GM12878 (cell line): Measurements from ENCODE around the gene CDC42SE2. TPM values are rescaled to one million over a fixed set of nuclear protein-coding genes. Genes with fewer than 3 reads are reported as not detected.

ENCODE experiments used
- ATF2 ChIP-seq: IDR thresholded peaks from 2 replicates; pipeline ENCODE4 v1.6.1; 2012; ENCODE audit warnings: low read length, inconsistent platforms
- BMI1 ChIP-seq: fragments of 450-650 bp; IDR thresholded peaks from 2 replicates; pipeline ENCODE4 v1.6.1; 2016; ENCODE audit warnings: mild to moderate bottlenecking, moderate library complexity, borderline replicate concordance
- CBX5 ChIP-seq: sonication (generic); IDR thresholded peaks from 2 replicates; pipeline ENCODE4 v1.6.1; 2016; ENCODE audit warnings: low read depth, moderate library complexity, mild to moderate bottlenecking, inconsistent platforms
- ELK1 ChIP-seq: IDR thresholded peaks from 2 replicates; pipeline ENCODE4 v1.6.1; 2012; ENCODE audit warnings: low read depth, low read length, improper control_type of control experiment
- MEF2A ChIP-seq: IDR thresholded peaks from 2 replicates; pipeline ENCODE4 v1.6.1; 2011; ENCODE audit warnings: low read depth, mild to moderate bottlenecking, low read length, moderate library complexity; ENCODE audit not compliant: insufficient read depth
- PAX5 ChIP-seq: IDR thresholded peaks from 2 replicates; pipeline ENCODE4 v1.6.1; 2011; ENCODE audit warnings: low read depth, low read length, borderline replicate concordance
- RB1 ChIP-seq: fragments of 450-650 bp; formaldehyde crosslinking; IDR thresholded peaks from 2 replicates; pipeline ENCODE4 v1.6.1; 2017; ENCODE audit warnings: mild to moderate bottlenecking, borderline replicate concordance
- RELB ChIP-seq: fragments of 450-650 bp; IDR thresholded peaks from 2 replicates; pipeline ENCODE4 v1.6.1; 2017; ENCODE audit warnings: low read depth, mild to moderate bottlenecking, moderate library complexity
- STAT3 ChIP-seq: IDR thresholded peaks from 2 replicates; pipeline ENCODE4 v1.6.1; 2011; ENCODE audit warnings: low read depth, low read length, improper control_type of control experiment
- polyA plus RNA-seq, 11 experiments: library from polyadenylated mRNA; depleted of rRNA in 4 of 11; unstranded in 6 of 11; stranded (reverse) in 5 of 11; fragments of >200 nt; fragmentation: Nextera tagmentation in 4 of 11; fragmentation: Illumina TruSeq in 1 of 11; extraction: Ambion mirVana in 4 of 11; extraction: Trizol in 1 of 11; gene quantifications; 1 replicate in 1 of 11; 2 replicates in 10 of 11; pipeline versions ENCODE4 v1.2.1 to v1.2.3, GENCODE V29; 2011 to 2016; ENCODE audit warnings: inconsistent platforms in 2 of 11, missing spikeins in 2 of 11, low read depth in 1 of 11
- total RNA-seq, 4 experiments: library from RNA; depleted of rRNA in 3 of 4; stranded (reverse); fragments of >200 nt in 3 of 4; fragmentation: Illumina TruSeq in 1 of 4; extraction: Trizol in 1 of 4; gene quantifications; 2 replicates each; pipeline versions ENCODE4 v1.2.1 to v1.2.3, GENCODE V29; 2013 to 2021
- TF ChIP-seq, protein P1 (sequence below): fragments of 150-350 bp; IDR thresholded peaks from 2 replicates; pipeline ENCODE4 v1.6.1; 2016; ENCODE audit warnings: low read depth, low read length
- TF ChIP-seq, protein P2 (sequence below): fragments of 450-650 bp; IDR thresholded peaks from 2 replicates; pipeline ENCODE4 v1.6.1; 2014; ENCODE audit warnings: mild to moderate bottlenecking
- TF ChIP-seq, protein P3 (sequence below): IDR thresholded peaks from 2 replicates; pipeline ENCODE4 v1.6.1; 2011; ENCODE audit warnings: borderline replicate concordance, low read depth, mild to moderate bottlenecking, moderate library complexity, low read length; ENCODE audit not compliant: insufficient read depth, poor library complexity, severe bottlenecking
- TF ChIP-seq, protein P4 (sequence below): fragments of 450-650 bp; IDR thresholded peaks from 2 replicates; pipeline ENCODE4 v1.6.1; 2017; ENCODE audit warnings: antibody characterized with exemption, mild to moderate bottlenecking, moderate library complexity

CDC42SE2 gene
- total and polyA plus RNA-seq, 10 of the 15 experiments (the other 5 are each of a cell fraction or from before 2014, with no cell fraction given): 57.0 to 148 (median 80.3) TPM

- TF ChIP-seq, protein P1, sequence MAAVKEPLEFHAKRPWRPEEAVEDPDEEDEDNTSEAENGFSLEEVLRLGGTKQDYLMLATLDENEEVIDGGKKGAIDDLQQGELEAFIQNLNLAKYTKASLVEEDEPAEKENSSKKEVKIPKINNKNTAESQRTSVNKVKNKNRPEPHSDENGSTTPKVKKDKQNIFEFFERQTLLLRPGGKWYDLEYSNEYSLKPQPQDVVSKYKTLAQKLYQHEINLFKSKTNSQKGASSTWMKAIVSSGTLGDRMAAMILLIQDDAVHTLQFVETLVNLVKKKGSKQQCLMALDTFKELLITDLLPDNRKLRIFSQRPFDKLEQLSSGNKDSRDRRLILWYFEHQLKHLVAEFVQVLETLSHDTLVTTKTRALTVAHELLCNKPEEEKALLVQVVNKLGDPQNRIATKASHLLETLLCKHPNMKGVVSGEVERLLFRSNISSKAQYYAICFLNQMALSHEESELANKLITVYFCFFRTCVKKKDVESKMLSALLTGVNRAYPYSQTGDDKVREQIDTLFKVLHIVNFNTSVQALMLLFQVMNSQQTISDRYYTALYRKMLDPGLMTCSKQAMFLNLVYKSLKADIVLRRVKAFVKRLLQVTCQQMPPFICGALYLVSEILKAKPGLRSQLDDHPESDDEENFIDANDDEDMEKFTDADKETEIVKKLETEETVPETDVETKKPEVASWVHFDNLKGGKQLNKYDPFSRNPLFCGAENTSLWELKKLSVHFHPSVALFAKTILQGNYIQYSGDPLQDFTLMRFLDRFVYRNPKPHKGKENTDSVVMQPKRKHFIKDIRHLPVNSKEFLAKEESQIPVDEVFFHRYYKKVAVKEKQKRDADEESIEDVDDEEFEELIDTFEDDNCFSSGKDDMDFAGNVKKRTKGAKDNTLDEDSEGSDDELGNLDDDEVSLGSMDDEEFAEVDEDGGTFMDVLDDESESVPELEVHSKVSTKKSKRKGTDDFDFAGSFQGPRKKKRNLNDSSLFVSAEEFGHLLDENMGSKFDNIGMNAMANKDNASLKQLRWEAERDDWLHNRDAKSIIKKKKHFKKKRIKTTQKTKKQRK: no peak
- peak; percentile 88 for TF ChIP-seq PAX5
- peak; percentile 86 for TF ChIP-seq CBX5
- TF ChIP-seq MEF2A: peak; percentile 83
- no peak for TF ChIP-seq RB1
- TF ChIP-seq, protein P2, sequence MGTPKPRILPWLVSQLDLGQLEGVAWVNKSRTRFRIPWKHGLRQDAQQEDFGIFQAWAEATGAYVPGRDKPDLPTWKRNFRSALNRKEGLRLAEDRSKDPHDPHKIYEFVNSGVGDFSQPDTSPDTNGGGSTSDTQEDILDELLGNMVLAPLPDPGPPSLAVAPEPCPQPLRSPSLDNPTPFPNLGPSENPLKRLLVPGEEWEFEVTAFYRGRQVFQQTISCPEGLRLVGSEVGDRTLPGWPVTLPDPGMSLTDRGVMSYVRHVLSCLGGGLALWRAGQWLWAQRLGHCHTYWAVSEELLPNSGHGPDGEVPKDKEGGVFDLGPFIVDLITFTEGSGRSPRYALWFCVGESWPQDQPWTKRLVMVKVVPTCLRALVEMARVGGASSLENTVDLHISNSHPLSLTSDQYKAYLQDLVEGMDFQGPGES: no peak; the same call in 1 of the 2 replicates
- TF ChIP-seq BMI1: peak; percentile 75
- TF ChIP-seq, protein P3, sequence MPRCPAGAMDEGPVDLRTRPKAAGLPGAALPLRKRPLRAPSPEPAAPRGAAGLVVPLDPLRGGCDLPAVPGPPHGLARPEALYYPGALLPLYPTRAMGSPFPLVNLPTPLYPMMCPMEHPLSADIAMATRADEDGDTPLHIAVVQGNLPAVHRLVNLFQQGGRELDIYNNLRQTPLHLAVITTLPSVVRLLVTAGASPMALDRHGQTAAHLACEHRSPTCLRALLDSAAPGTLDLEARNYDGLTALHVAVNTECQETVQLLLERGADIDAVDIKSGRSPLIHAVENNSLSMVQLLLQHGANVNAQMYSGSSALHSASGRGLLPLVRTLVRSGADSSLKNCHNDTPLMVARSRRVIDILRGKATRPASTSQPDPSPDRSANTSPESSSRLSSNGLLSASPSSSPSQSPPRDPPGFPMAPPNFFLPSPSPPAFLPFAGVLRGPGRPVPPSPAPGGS: no peak
- TF ChIP-seq ELK1: no peak
- TF ChIP-seq STAT3: no peak
- TF ChIP-seq, protein P4, sequence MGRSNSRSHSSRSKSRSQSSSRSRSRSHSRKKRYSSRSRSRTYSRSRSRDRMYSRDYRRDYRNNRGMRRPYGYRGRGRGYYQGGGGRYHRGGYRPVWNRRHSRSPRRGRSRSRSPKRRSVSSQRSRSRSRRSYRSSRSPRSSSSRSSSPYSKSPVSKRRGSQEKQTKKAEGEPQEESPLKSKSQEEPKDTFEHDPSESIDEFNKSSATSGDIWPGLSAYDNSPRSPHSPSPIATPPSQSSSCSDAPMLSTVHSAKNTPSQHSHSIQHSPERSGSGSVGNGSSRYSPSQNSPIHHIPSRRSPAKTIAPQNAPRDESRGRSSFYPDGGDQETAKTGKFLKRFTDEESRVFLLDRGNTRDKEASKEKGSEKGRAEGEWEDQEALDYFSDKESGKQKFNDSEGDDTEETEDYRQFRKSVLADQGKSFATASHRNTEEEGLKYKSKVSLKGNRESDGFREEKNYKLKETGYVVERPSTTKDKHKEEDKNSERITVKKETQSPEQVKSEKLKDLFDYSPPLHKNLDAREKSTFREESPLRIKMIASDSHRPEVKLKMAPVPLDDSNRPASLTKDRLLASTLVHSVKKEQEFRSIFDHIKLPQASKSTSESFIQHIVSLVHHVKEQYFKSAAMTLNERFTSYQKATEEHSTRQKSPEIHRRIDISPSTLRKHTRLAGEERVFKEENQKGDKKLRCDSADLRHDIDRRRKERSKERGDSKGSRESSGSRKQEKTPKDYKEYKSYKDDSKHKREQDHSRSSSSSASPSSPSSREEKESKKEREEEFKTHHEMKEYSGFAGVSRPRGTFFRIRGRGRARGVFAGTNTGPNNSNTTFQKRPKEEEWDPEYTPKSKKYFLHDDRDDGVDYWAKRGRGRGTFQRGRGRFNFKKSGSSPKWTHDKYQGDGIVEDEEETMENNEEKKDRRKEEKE: no peak
- TF ChIP-seq ATF2: peak; percentile 91
- TF ChIP-seq RELB: peak; percentile 94
Measured at GRCh38 chr5:131224387-131225201, 39.3 kb upstream of the CDC42SE2 start (continued).
